ENCODE data around the gene ABCB6. TPM values are rescaled to one million over a fixed set of nuclear protein-coding genes. Genes with fewer than 3 reads are reported as not detected.
A peak's percentile ranks its signal among the peaks of the same experiment; 100 is the strongest.

The ABCB6 gene
- total and polyA plus RNA-seq, 8 donors, result 8.2 to 47.8 (median 22.0) TPM

DNA sequence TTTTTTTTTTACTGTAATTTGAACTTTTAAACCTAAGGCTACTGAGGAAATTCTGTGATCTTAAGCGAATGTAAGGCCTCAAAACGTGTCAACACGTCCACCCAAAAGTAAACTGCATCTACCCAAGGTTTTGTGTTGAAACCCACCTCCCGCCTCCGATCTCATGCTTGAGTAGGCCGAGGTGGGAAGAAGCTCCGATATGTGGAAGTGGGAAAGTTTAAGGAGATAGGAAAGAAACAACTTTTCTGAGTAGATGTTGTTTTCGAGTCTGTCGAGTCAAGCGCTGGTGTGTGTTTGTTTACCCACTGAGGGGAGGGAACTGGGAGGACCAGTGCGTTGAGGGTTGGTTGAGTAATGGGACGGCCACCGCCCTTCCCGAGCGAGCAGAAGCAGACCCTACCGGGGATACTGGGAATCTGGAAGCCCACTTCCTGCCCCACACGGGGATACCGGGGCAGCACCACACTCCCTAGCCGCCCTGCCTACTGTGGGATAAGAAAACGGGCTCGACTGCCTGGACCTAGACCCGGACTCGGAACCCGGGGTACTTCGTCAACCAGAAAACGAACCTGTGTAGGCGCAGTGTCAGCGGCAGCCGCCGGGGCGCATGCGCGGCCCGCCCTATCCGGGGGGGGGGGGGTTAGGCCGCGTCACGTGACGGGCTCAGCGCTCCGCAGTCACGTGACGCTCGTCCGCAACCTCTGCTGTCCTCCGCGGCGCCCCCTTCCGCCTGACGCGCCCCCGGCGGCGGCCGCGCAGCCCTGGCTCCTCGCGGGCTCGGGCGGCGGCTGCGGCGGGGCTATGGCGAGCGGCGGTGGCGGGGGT lies 41.0 kb downstream of the ABCB6 start, which contains the start of gene RETREG2:
Gene RETREG2, plus strand, starts transcription at position 724 of the 825 bp plus-strand sequence. Its CDS starts 78 bp downstream, at position 802.
- H3K4me3 ChIP-seq, result peak within 1 kb of the TSS; percentile 77 to 91 (median 84)
- H3K27ac ChIP-seq, result peak within 1 kb of the TSS; percentile 96 to 100 (median 99)
- peak; percentile 87 to 98 for DNase-seq
- TF ChIP-seq POLR2AphosphoS5 (IDR thresholded peaks at IDR 0.05) (peak; percentile 59 to 97 (median 94)), POLR2A (IDR thresholded peaks at IDR 0.05) (peak in 2 of 4 donors; percentile 66 to 82), EP300 (IDR thresholded peaks at IDR 0.05) (no peak)
- TF ChIP-seq, protein P1, sequence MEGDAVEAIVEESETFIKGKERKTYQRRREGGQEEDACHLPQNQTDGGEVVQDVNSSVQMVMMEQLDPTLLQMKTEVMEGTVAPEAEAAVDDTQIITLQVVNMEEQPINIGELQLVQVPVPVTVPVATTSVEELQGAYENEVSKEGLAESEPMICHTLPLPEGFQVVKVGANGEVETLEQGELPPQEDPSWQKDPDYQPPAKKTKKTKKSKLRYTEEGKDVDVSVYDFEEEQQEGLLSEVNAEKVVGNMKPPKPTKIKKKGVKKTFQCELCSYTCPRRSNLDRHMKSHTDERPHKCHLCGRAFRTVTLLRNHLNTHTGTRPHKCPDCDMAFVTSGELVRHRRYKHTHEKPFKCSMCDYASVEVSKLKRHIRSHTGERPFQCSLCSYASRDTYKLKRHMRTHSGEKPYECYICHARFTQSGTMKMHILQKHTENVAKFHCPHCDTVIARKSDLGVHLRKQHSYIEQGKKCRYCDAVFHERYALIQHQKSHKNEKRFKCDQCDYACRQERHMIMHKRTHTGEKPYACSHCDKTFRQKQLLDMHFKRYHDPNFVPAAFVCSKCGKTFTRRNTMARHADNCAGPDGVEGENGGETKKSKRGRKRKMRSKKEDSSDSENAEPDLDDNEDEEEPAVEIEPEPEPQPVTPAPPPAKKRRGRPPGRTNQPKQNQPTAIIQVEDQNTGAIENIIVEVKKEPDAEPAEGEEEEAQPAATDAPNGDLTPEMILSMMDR (IDR thresholded peaks at IDR 0.05), result peak in 2 of 7 experiments; percentile 24 to 60
- no peaks in the 10 kb centered on the region for H3K27me3 ChIP-seq
- WGBS, 5 donors, result 0 to 1% (median 0%) methylated on average over 23 to 66 of the region's 67 CpGs
- peaks cover 19 to 67% (median 49%) of the 10 kb centered on the region in 4 donors for H3K4me1 ChIP-seq
- intact Hi-C loops (cut with DNase I; ENCODE audit: low total_unique reads), result no loop called here
- peaks cover 51 to 61% (median 58%) of the 10 kb centered on the region in 4 donors for H3K36me3 ChIP-seq
- H3K9me3 ChIP-seq, result no peaks in the 10 kb centered on the region

DNA sequence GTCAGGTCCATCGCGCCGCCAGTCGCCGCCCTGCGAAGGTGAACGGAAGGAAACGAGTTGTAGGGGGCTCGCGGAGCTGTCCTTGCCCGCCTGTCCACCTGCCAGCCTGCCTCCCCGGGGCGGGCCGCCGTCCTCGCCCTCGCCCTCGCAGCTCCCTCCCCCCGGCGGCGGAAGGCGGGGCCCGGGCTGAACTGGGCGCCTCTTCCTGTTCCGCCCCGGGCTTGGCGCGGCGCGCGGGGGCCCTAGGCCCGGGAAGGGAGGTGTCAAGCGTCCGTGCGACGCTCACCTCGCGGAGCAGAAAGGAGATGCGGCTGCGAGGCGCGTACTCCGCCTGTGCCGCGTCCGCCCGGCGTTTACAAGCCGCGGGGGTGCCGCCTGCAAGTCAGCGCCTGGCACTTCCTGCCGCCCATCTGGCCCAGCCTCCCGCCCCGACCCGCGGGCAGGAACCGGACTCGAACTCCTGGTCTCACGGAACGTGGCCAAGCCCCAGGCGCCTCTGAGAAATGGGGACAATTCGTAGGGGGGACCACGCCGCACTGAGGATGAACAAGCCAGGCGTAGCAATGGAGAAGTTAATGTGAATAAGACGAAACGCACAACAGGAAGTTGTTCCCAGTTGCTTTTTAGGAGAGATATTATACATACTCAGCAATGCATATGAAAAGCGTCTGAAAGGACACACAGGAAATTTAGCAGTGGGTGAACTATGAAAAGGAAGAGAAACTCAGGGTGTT lies 41.8 kb downstream of the ABCB6 start, which contains the start of gene CNPPD1:
Gene CNPPD1, minus strand, starts transcription at position 108 of the 734 bp plus-strand sequence. Its CDS starts 97 bp downstream, at position 11.
- Histone ChIP-seq H3K9me3 (no peaks in the 10 kb centered on the region), H3K27me3 (no peaks in the 10 kb centered on the region), H3K4me3 (peak within 1 kb of the TSS; percentile 77 to 91 (median 84)), H3K4me1 (peaks cover 19 to 63% (median 49%) of the 10 kb centered on the region in 4 donors), H3K36me3 (peaks cover 50 to 61% (median 58%) of the 10 kb centered on the region in 4 donors), H3K27ac (peak within 1 kb of the TSS; percentile 96 to 100 (median 99))
- peak; percentile 93 to 96 for DNase-seq
- intact Hi-C loops (cut with DNase I; ENCODE audit: low total_unique reads), result no loop called here
- TF ChIP-seq, protein P1 (IDR thresholded peaks at IDR 0.05), result no peak
- no peak for TF ChIP-seq EP300 (IDR thresholded peaks at IDR 0.05)
- peak in 2 of 4 donors; percentile 41 to 70 for TF ChIP-seq POLR2A (IDR thresholded peaks at IDR 0.05)
- TF ChIP-seq POLR2AphosphoS5 (IDR thresholded peaks at IDR 0.05), result peak; percentile 87 to 98 (median 98)
- WGBS, 5 donors, result 0 to 2% (median 0%) methylated on average over 27 to 69 of the region's 69 CpGs

DNA sequence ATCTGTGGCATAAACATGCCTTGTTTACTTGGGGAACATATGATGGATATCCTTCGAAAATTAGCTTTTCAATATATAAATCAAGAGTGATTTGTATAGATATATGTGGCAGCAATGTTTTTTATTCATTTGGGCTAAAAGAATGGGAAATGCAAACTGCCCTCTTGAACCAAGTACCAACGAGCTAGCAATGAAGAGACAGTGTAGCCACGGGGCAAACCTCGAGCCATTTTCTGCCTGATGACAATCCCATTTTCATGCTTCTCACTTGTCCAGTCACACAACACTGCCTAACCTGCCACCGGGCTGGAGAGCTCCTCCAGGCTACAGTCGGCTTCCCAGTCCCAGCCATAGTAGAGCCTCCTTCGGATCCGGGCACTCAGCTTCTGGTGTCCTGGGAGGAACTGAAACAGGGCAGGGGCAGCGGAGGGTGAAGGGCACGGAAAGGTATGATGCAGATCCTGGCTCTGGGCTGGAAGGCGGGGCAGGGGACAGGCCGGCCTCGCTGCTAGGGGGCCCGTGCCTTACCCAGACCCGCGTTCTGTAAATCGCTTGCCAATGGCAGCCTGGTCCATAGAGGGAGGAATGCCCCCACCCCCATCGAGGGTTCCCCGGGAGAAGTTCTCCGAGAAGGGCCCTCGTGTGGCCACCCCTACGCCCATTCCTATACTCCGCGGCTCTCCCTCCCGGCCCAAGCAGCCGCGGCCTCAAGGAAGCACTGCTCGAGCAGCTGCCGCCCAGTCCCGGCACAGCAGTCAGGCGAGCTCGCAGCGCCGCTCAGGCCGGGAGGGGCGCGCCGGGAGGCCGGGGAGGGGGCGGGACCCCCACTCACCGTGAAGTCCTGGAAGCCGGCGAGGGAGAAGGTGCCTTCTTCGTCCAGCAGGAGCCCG lies 42.6 kb downstream of the ABCB6 start:
- Histone ChIP-seq H3K4me1 (peaks cover 21 to 63% (median 54%) of the 10 kb centered on the region in 4 donors), H3K9me3 (no peaks in the 10 kb centered on the region), H3K27ac (peak overlapping the region; percentile 96 to 100 (median 99)), H3K36me3 (peaks cover 47 to 55% (median 53%) of the 10 kb centered on the region in 4 donors), H3K4me3 (peak overlapping the region; percentile 77 to 91 (median 84)), H3K27me3 (no peaks in the 10 kb centered on the region)
- peak in 1 of 2 donors; percentile 58 for DNase-seq
- no peak for TF ChIP-seq POLR2A (IDR thresholded peaks at IDR 0.05)
- no peak for TF ChIP-seq EP300 (IDR thresholded peaks at IDR 0.05)
- no peak for TF ChIP-seq POLR2AphosphoS5 (IDR thresholded peaks at IDR 0.05)
- TF ChIP-seq, protein P1 (IDR thresholded peaks at IDR 0.05), result peak in 2 of 7 experiments; percentile 11 to 12
- intact Hi-C loops (cut with DNase I; ENCODE audit: low total_unique reads), result no loop called here
- 2 to 8% (median 2%) methylated on average over 10 to 45 of the region's 45 CpGs for WGBS, 5 donors
